AG20443 (cell line): ENCODE results near the gene NFATC1.
"Not testable (repeated sequence)": the region's sequence is repeated elsewhere in the genome, so short reads cannot be mapped to it uniquely, and the experiment has no call there.

Experiments
- DNase-seq: peaks from one replicate; pipeline ENCODE4 v3.0.0; 2012; ENCODE audit warnings: low spot score, mixed read lengths

The NFATC1 gene

GRCh38 chr18:79477711-79478483 is 82.2 kb downstream of the NFATC1 start:
- DNase-seq: no peak

GRCh38 chr18:79478484-79479115 is 82.9 kb downstream of the NFATC1 start:
- no peak for DNase-seq

GRCh38 chr18:79479116-79479760 is 83.5 kb downstream of the NFATC1 start:
- no peak for DNase-seq

GRCh38 chr18:79479761-79480161 is 84.0 kb downstream of the NFATC1 start:
- no peak for DNase-seq

- DNase-seq: no peak
Measured at GRCh38 chr18:79480171-79481045, 84.7 kb downstream of the NFATC1 start.

- no peak for DNase-seq
Measured at GRCh38 chr18:79481046-79481790, 85.5 kb downstream of the NFATC1 start.

GRCh38 chr18:79483393-79483792 is 87.7 kb downstream of the NFATC1 start:
- DNase-seq: not testable (repeated sequence)

GRCh38 chr18:79483971-79484491 is 88.3 kb downstream of the NFATC1 start:
- DNase-seq: no peak

- DNase-seq: peak; percentile 96
Measured at GRCh38 chr18:79484661-79485621, 89.2 kb downstream of the NFATC1 start.

- peak; percentile 95 for DNase-seq
Measured at GRCh38 chr18:79485788-79486355, 90.1 kb downstream of the NFATC1 start.

GRCh38 chr18:79486356-79487182 is 90.8 kb downstream of the NFATC1 start:
- peak; percentile 26 for DNase-seq

GRCh38 chr18:79487183-79487800 is 91.6 kb downstream of the NFATC1 start:
- DNase-seq: no peak

GRCh38 chr18:79487801-79488201 is 92.1 kb downstream of the NFATC1 start:
- no peak for DNase-seq

GRCh38 chr18:79488311-79489050 is 92.8 kb downstream of the NFATC1 start:
- no peak for DNase-seq

GRCh38 chr18:79489051-79489898 is 93.5 kb downstream of the NFATC1 start:
- DNase-seq: no peak

GRCh38 chr18:79489899-79490625 is 94.3 kb downstream of the NFATC1 start:
- DNase-seq: no peak
